GM12878 (cell line): Measurements from ENCODE around the gene MSH6. TPM values are rescaled to one million over a fixed set of nuclear protein-coding genes. Genes with fewer than 3 reads are reported as not detected.

Source experiments
- polyA plus RNA-seq, 11 experiments: library from polyadenylated mRNA; depleted of rRNA in 4 of 11; unstranded in 6 of 11; stranded (reverse) in 5 of 11; fragments of >200 nt; fragmentation: Nextera tagmentation in 4 of 11; fragmentation: Illumina TruSeq in 1 of 11; extraction: Ambion mirVana in 4 of 11; extraction: Trizol in 1 of 11; gene quantifications; 1 replicate in 1 of 11; 2 replicates in 10 of 11; pipeline versions ENCODE4 v1.2.1 to v1.2.3, GENCODE V29; 2011 to 2016; ENCODE audit warnings: inconsistent platforms in 2 of 11, missing spikeins in 2 of 11, low read depth in 1 of 11
- small RNA-seq: library from RNA; depleted of rRNA; stranded (forward); fragments of <200 nt; gene quantifications from one replicate; pipeline ENCODE3, GENCODE V24; 2014
- total RNA-seq, 4 experiments: library from RNA; depleted of rRNA in 3 of 4; stranded (reverse); fragments of >200 nt in 3 of 4; fragmentation: Illumina TruSeq in 1 of 4; extraction: Trizol in 1 of 4; gene quantifications; 2 replicates each; pipeline versions ENCODE4 v1.2.1 to v1.2.3, GENCODE V29; 2013 to 2021

Gene MSH6
- total and polyA plus RNA-seq, 10 of the 15 experiments (the other 5 are each of a cell fraction or from before 2014, with no cell fraction given): 12.4 to 108 (median 67.4) TPM

Small RNA genes lying within 50 kb of the gene (small RNA-seq; reads per million reads assigned to genes)
- not detected for gene RF00026
- gene RPL36AP15: not detected

Other genes with a start within 250 kb of the MSH6 start
- gene KCNK12, start 212.2 kb upstream of the MSH6 start, total RNA-seq (2014; rRNA removed): 0.33 and 0.56 TPM in 2 replicates
- gene KCNK12, start 212.2 kb upstream of the MSH6 start, total RNA-seq (2014; rRNA removed; fragmentation: Illumina TruSeq; extraction: Trizol): 0.09 and 0.14 TPM in 2 replicates
- 0.26 and 0.35 TPM in 2 replicates for gene KCNK12, start 212.2 kb upstream of the MSH6 start, total RNA-seq (2021)
- gene KCNK12, start 212.2 kb upstream of the MSH6 start, polyA plus RNA-seq (2011; rRNA removed): not detected in 2 replicates
- gene KCNK12, start 212.2 kb upstream of the MSH6 start, polyA plus RNA-seq (2014; fragmentation: Illumina TruSeq; extraction: Trizol): 0.01 TPM in 1 of 2 replicates, not detected in the other
- gene KCNK12, start 212.2 kb upstream of the MSH6 start, polyA plus RNA-seq (2014; fragmentation: Nextera tagmentation; extraction: Ambion mirVana): under 1 TPM in 1 of 2 experiments, not detected in 1; 0.02 TPM
- 0.23 and 0.33 TPM in 2 replicates for gene KCNK12, start 212.2 kb upstream of the MSH6 start, polyA plus RNA-seq (2014; rRNA removed)
- under 1 TPM; 0.11 to 0.47 TPM for gene KCNK12, start 212.2 kb upstream of the MSH6 start, polyA plus RNA-seq (2016; fragmentation: Nextera tagmentation; extraction: Ambion mirVana)
- gene FBXO11, start 123.4 kb downstream of the MSH6 start, total RNA-seq (2014; rRNA removed): 20.5 and 27.1 TPM in 2 replicates
- 25.4 and 29.4 TPM in 2 replicates for gene FBXO11, start 123.4 kb downstream of the MSH6 start, total RNA-seq (2014; rRNA removed; fragmentation: Illumina TruSeq; extraction: Trizol)
- 30.6 and 31.6 TPM in 2 replicates for gene FBXO11, start 123.4 kb downstream of the MSH6 start, total RNA-seq (2021)
- 38.9 and 51.8 TPM in 2 replicates for gene FBXO11, start 123.4 kb downstream of the MSH6 start, polyA plus RNA-seq (2011; rRNA removed)
- gene FBXO11, start 123.4 kb downstream of the MSH6 start, polyA plus RNA-seq (2014; fragmentation: Illumina TruSeq; extraction: Trizol): 30.9 and 33.2 TPM in 2 replicates
- gene FBXO11, start 123.4 kb downstream of the MSH6 start, polyA plus RNA-seq (2014; fragmentation: Nextera tagmentation; extraction: Ambion mirVana): 1 to 10 TPM; 7.1 to 8.8 TPM
- 20.3 and 24.5 TPM in 2 replicates for gene FBXO11, start 123.4 kb downstream of the MSH6 start, polyA plus RNA-seq (2014; rRNA removed)
- gene FBXO11, start 123.4 kb downstream of the MSH6 start, polyA plus RNA-seq (2016; fragmentation: Nextera tagmentation; extraction: Ambion mirVana): 1 to 10 TPM; 5.9 to 9.1 TPM